Astrocyte (in vitro differentiated cells and primary cell): Measurements from ENCODE around the gene RAE1.

Source experiments
- CTCF ChIP-seq: IDR thresholded peaks from 2 replicates; pipeline ENCODE4 v1.5.1; 2011; ENCODE audit warnings: low read depth, mild to moderate bottlenecking, inconsistent platforms, low read length, moderate library complexity; ENCODE audit not compliant: insufficient read depth
- EZH2 ChIP-seq: IDR thresholded peaks from 2 replicates; pipeline ENCODE4 v1.6.1; 2012; ENCODE audit warnings: mild to moderate bottlenecking, low read length, inconsistent platforms; ENCODE audit not compliant: insufficient read depth

- TF ChIP-seq EZH2: no peak
- TF ChIP-seq CTCF: no peak
Observed at GRCh38 chr20:57409672-57410397, 58.8 kb downstream of the RAE1 start.
